K562 (cell line): ENCODE measurements around the gene P2RX1. TPM values are rescaled to one million over a fixed set of nuclear protein-coding genes. Genes with fewer than 3 reads are reported as not detected.

ENCODE experiments used
- ARHGAP35 ChIP-seq: fragments of 450-650 bp; IDR thresholded peaks from 2 replicates; pipeline ENCODE4 v1.6.1; 2018; ENCODE audit not compliant: partially characterized antibody
- KDM4B ChIP-seq, 2 experiments: fragments of 450-650 bp in 1 of 2; sonication (generic) in 1 of 2; IDR thresholded peaks; 2 replicates each; pipeline ENCODE4 v1.6.1; 2016 to 2017; ENCODE audit warnings: borderline replicate concordance in 2 of 2, antibody characterized with exemption in 1 of 2, low read depth in 1 of 2, mild to moderate bottlenecking in 1 of 2
- MAZ ChIP-seq, 2 experiments: fragments of 450-650 bp in 1 of 2; sonication (generic) in 1 of 2; formaldehyde crosslinking; IDR thresholded peaks in 1 of 2; conservative IDR thresholded peaks in 1 of 2; 2 replicates each; pipeline versions ENCODE4 v1.4.0 to v1.5.0; 2020; ENCODE audit warnings: mild to moderate bottlenecking in 1 of 2, missing genetic modification reagents in 1 of 2
- MEIS2 ChIP-seq: fragments of 450-650 bp; IDR thresholded peaks from 2 replicates; pipeline ENCODE4 v1.6.1; 2014; ENCODE audit warnings: mild to moderate bottlenecking; ENCODE audit not compliant: partially characterized antibody
- RCOR1 ChIP-seq, 2 experiments: IDR thresholded peaks; 2 replicates each; pipeline ENCODE4 v1.6.1; 2012; ENCODE audit warnings: low read depth in 2 of 2, low read length in 2 of 2, borderline replicate concordance in 1 of 2, improper control_type of control experiment in 1 of 2
- SIN3A ChIP-seq, 2 experiments: fragments of 150-350 bp in 1 of 2; IDR thresholded peaks; 2 replicates each; pipeline ENCODE4 v1.6.1; 2011 to 2016; ENCODE audit warnings: borderline replicate concordance in 2 of 2, low read depth in 2 of 2, low read length in 2 of 2, mild to moderate bottlenecking in 2 of 2, moderate library complexity in 2 of 2; ENCODE audit not compliant: control insufficient read depth in 1 of 2
- SMAD4 ChIP-seq: fragments of 250-450 bp; sonication (Bioruptor Pico); conservative IDR thresholded peaks from 2 replicates; pipeline ENCODE4 v1.8.0; 2021; ENCODE audit warnings: inconsistent platforms, mild to moderate bottlenecking, moderate library complexity
- polyA plus RNA-seq, 8 experiments: library from polyadenylated mRNA; depleted of rRNA in 4 of 8; stranded (reverse) in 5 of 8; unstranded in 3 of 8; fragments of >200 nt; fragmentation: Nextera tagmentation in 2 of 8; fragmentation: Illumina TruSeq in 1 of 8; extraction: Ambion mirVana in 2 of 8; extraction: Trizol in 1 of 8; gene quantifications; 2 replicates each; pipeline versions ENCODE4 v1.2.1 to v1.2.3, GENCODE V29; 2011 to 2014; ENCODE audit warnings: inconsistent platforms in 1 of 8, missing spikeins in 1 of 8
- total RNA-seq, 7 experiments: library from RNA; depleted of rRNA in 6 of 7; stranded (reverse); fragments of >200 nt in 6 of 7; fragmentation: Illumina TruSeq in 2 of 7; extraction: Trizol in 2 of 7; gene quantifications; 2 replicates each; pipeline versions ENCODE4 v1.2.1 to v1.2.3, GENCODE V29; 2011 to 2021; ENCODE audit warnings: low replicate concordance in 1 of 7
- TF ChIP-seq, protein P1 (sequence below): fragments of 450-650 bp; IDR thresholded peaks from 2 replicates; pipeline ENCODE4 v1.6.1; 2016; ENCODE audit warnings: mild to moderate bottlenecking, moderate library complexity
- TF ChIP-seq, protein P2 (sequence below): fragments of 250-450 bp; sonication (Bioruptor Pico); IDR thresholded peaks from 2 replicates; pipeline ENCODE4 v1.4.0; 2020; ENCODE audit warnings: mild to moderate bottlenecking, moderate library complexity

P2RX1 gene
- total and polyA plus RNA-seq, 9 of the 15 experiments (the other 6 are each of a cell fraction or from before 2014, with no cell fraction given), result 0.27 to 20.3 (median 10.3) TPM

DNA sequence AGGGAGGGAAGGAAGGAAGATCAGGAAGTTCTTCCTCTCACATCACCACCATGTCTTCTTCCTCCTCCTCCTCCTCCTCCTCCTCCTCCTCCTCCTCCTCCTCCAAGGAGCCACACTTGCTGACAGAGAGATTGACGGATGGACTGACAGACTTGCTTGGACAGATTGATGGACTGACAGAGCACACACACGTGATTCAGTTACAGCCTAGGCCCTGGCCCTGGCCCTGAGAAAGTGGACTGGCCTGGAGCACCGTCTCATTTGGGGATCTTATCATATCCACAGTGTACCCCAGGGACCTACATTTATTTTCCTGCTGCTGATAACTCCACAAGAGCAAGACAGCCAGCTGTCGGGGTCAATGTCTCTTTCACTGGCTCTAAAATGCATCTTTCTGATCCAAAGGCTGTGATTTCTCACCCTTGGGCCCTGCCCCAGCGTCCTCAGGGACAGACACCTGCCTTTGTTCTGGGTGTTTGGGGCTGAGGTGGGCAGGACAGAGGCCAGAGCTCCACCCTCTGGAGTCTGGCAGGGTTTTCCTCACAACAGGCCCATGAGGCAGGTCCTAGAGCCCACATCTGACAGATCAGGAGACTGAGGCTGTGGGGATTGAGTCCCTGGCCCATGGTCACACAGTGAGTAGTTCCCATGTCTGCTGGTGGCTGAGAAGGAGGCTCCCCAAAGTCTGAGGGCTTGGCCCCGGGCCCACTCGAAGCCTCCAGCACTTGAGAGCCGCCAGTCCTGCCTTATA lies 2.3 kb upstream of the P2RX1 start (continued):
- TF ChIP-seq, protein P1, sequence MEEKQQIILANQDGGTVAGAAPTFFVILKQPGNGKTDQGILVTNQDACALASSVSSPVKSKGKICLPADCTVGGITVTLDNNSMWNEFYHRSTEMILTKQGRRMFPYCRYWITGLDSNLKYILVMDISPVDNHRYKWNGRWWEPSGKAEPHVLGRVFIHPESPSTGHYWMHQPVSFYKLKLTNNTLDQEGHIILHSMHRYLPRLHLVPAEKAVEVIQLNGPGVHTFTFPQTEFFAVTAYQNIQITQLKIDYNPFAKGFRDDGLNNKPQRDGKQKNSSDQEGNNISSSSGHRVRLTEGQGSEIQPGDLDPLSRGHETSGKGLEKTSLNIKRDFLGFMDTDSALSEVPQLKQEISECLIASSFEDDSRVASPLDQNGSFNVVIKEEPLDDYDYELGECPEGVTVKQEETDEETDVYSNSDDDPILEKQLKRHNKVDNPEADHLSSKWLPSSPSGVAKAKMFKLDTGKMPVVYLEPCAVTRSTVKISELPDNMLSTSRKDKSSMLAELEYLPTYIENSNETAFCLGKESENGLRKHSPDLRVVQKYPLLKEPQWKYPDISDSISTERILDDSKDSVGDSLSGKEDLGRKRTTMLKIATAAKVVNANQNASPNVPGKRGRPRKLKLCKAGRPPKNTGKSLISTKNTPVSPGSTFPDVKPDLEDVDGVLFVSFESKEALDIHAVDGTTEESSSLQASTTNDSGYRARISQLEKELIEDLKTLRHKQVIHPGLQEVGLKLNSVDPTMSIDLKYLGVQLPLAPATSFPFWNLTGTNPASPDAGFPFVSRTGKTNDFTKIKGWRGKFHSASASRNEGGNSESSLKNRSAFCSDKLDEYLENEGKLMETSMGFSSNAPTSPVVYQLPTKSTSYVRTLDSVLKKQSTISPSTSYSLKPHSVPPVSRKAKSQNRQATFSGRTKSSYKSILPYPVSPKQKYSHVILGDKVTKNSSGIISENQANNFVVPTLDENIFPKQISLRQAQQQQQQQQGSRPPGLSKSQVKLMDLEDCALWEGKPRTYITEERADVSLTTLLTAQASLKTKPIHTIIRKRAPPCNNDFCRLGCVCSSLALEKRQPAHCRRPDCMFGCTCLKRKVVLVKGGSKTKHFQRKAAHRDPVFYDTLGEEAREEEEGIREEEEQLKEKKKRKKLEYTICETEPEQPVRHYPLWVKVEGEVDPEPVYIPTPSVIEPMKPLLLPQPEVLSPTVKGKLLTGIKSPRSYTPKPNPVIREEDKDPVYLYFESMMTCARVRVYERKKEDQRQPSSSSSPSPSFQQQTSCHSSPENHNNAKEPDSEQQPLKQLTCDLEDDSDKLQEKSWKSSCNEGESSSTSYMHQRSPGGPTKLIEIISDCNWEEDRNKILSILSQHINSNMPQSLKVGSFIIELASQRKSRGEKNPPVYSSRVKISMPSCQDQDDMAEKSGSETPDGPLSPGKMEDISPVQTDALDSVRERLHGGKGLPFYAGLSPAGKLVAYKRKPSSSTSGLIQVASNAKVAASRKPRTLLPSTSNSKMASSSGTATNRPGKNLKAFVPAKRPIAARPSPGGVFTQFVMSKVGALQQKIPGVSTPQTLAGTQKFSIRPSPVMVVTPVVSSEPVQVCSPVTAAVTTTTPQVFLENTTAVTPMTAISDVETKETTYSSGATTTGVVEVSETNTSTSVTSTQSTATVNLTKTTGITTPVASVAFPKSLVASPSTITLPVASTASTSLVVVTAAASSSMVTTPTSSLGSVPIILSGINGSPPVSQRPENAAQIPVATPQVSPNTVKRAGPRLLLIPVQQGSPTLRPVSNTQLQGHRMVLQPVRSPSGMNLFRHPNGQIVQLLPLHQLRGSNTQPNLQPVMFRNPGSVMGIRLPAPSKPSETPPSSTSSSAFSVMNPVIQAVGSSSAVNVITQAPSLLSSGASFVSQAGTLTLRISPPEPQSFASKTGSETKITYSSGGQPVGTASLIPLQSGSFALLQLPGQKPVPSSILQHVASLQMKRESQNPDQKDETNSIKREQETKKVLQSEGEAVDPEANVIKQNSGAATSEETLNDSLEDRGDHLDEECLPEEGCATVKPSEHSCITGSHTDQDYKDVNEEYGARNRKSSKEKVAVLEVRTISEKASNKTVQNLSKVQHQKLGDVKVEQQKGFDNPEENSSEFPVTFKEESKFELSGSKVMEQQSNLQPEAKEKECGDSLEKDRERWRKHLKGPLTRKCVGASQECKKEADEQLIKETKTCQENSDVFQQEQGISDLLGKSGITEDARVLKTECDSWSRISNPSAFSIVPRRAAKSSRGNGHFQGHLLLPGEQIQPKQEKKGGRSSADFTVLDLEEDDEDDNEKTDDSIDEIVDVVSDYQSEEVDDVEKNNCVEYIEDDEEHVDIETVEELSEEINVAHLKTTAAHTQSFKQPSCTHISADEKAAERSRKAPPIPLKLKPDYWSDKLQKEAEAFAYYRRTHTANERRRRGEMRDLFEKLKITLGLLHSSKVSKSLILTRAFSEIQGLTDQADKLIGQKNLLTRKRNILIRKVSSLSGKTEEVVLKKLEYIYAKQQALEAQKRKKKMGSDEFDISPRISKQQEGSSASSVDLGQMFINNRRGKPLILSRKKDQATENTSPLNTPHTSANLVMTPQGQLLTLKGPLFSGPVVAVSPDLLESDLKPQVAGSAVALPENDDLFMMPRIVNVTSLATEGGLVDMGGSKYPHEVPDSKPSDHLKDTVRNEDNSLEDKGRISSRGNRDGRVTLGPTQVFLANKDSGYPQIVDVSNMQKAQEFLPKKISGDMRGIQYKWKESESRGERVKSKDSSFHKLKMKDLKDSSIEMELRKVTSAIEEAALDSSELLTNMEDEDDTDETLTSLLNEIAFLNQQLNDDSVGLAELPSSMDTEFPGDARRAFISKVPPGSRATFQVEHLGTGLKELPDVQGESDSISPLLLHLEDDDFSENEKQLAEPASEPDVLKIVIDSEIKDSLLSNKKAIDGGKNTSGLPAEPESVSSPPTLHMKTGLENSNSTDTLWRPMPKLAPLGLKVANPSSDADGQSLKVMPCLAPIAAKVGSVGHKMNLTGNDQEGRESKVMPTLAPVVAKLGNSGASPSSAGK, result peak; percentile 15; the same call in 1 of the 2 replicates
- peak in 1 of 2 experiments; percentile 28; a peak in 1 of 4 replicates for TF ChIP-seq MAZ (CRISPR knock-in tag; conservative IDR thresholded peaks at IDR 0.05 in 1 of 2, IDR thresholded peaks at IDR 0.05 in 1 of 2)
- TF ChIP-seq, protein P2, sequence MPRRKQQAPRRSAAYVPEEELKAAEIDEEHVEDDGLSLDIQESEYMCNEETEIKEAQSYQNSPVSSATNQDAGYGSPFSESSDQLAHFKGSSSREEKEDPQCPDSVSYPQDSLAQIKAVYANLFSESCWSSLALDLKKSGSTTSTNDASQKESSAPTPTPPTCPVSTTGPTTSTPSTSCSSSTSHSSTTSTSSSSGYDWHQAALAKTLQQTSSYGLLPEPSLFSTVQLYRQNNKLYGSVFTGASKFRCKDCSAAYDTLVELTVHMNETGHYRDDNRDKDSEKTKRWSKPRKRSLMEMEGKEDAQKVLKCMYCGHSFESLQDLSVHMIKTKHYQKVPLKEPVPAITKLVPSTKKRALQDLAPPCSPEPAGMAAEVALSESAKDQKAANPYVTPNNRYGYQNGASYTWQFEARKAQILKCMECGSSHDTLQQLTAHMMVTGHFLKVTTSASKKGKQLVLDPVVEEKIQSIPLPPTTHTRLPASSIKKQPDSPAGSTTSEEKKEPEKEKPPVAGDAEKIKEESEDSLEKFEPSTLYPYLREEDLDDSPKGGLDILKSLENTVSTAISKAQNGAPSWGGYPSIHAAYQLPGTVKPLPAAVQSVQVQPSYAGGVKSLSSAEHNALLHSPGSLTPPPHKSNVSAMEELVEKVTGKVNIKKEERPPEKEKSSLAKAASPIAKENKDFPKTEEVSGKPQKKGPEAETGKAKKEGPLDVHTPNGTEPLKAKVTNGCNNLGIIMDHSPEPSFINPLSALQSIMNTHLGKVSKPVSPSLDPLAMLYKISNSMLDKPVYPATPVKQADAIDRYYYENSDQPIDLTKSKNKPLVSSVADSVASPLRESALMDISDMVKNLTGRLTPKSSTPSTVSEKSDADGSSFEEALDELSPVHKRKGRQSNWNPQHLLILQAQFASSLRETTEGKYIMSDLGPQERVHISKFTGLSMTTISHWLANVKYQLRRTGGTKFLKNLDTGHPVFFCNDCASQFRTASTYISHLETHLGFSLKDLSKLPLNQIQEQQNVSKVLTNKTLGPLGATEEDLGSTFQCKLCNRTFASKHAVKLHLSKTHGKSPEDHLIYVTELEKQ (CRISPR knock-in tag), result peak; percentile 94
- peak; percentile 97 for TF ChIP-seq MEIS2
- no peak for TF ChIP-seq SIN3A (IDR thresholded peaks at IDR 0.05; ENCODE audit: borderline replicate concordance in 2 of 2, control insufficient read depth in 1 of 2, low read depth in 2 of 2, low read length in 2 of 2)
- peak in 1 of 2 experiments; percentile 71; a peak in 1 of 4 replicates for TF ChIP-seq KDM4B (IDR thresholded peaks at IDR 0.05; ENCODE audit: borderline replicate concordance in 2 of 2, low read depth in 1 of 2)
- peak; percentile 59 for TF ChIP-seq ARHGAP35
- peak; percentile 33; the same call in 1 of the 2 replicates for TF ChIP-seq SMAD4 (CRISPR knock-in tag)
- peak in 1 of 2 experiments; percentile 59; a peak in 2 of 4 replicates for TF ChIP-seq RCOR1 (IDR thresholded peaks at IDR 0.05; ENCODE audit: borderline replicate concordance in 1 of 2, low read depth in 2 of 2, low read length in 2 of 2)
